ENCODE data around the gene TLCD3B. TPM values are rescaled to one million over a fixed set of nuclear protein-coding genes. Genes with fewer than 3 reads are reported as not detected.
A peak's percentile ranks its signal among the peaks of the same experiment; 100 is the strongest.
"Not testable (repeated sequence)": the region's sequence is repeated elsewhere in the genome, so short reads cannot be mapped to it uniquely, and the experiment has no call there.

TLCD3B gene
- total and polyA plus RNA-seq, 4 donors: 0.03 to 0.43 TPM; not detected in 2

DNA sequence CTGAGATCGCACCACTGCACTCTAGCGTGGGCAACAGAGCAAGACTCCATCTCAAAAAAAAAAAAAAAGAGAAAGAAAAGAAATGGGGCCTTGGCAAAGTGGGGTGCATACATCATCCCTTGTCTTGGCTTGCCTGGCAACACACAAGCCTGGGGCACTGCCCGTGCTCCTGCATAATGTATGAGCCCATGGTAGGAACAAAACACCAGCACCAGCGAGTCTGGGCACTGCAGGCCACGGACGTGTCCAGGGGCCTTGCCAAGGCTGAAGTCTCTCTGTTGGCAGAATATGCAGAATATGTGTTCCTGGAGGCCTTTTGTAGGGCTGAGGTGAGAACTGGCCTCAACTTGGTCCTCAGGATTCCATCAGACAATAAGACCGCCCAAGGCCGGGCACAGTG, 18.8 kb upstream of the TLCD3B start:
- Histone ChIP-seq H3K36me3 (ENCODE audit: control insufficient read depth in 4 of 4, insufficient read depth in 4 of 4, low read length in 4 of 4) (no peaks in the 10 kb centered on the region), H3K9ac (ENCODE audit: insufficient read depth in 1 of 2, low read length in 2 of 2) (no peak overlapping the region), H3K27ac (ENCODE audit: low read depth in 1 of 2, low read length in 1 of 2) (no peak overlapping the region), H3K4me3 (no peak overlapping the region), H3K27me3 (ENCODE audit: control insufficient read depth in 3 of 3, insufficient read depth in 3 of 3, low read length in 2 of 3) (no peaks in the 10 kb centered on the region), H3K9me3 (ENCODE audit: control insufficient read depth in 4 of 4, insufficient read depth in 3 of 4, low read length in 3 of 4) (no peaks in the 10 kb centered on the region), H3K4me1 (ENCODE audit: control insufficient read depth in 5 of 5, insufficient read depth in 5 of 5, low read length in 5 of 5) (peaks cover 0 to 11% (median 3%) of the 10 kb centered on the region in 5 donors)
- WGBS, 2 donors: 91 to 96% methylated on average over 8 of the region's 8 CpGs
- no peak for ATAC-seq (ENCODE audit: insufficient read depth, low FRiP score)
- DNase-seq: no peak
- TF ChIP-seq CTCF (IDR thresholded peaks at IDR 0.05; ENCODE audit: control extremely low read depth, extremely low read depth): no peak

GRCh38 chr16:30046588-30046987, 15.5 kb upstream of the TLCD3B start:
- H3K9me3 ChIP-seq (ENCODE audit: control insufficient read depth in 4 of 4, insufficient read depth in 3 of 4, low read length in 3 of 4): no peaks in the 10 kb centered on the region
- ATAC-seq (ENCODE audit: insufficient read depth, low FRiP score) (no peak), DNase-seq (no peak)
- no peak overlapping the region for H3K4me3 ChIP-seq
- H3K9ac ChIP-seq (ENCODE audit: insufficient read depth in 1 of 2, low read length in 2 of 2): no peak overlapping the region
- TF ChIP-seq CTCF (IDR thresholded peaks at IDR 0.05; ENCODE audit: control extremely low read depth, extremely low read depth): no peak
- H3K27me3 ChIP-seq (ENCODE audit: control insufficient read depth in 3 of 3, insufficient read depth in 3 of 3, low read length in 2 of 3): peaks cover 0 to 2% (median 0%) of the 10 kb centered on the region in 3 donors
- no peaks in the 10 kb centered on the region for H3K4me1 ChIP-seq (ENCODE audit: control insufficient read depth in 5 of 5, insufficient read depth in 5 of 5, low read length in 5 of 5)
- H3K36me3 ChIP-seq (ENCODE audit: control insufficient read depth in 4 of 4, insufficient read depth in 4 of 4, low read length in 4 of 4): no peaks in the 10 kb centered on the region
- WGBS, 2 donors: 94% methylated on average over 1 of the region's 1 CpG
- no peak overlapping the region for H3K27ac ChIP-seq (ENCODE audit: low read depth in 1 of 2, low read length in 1 of 2)

DNA sequence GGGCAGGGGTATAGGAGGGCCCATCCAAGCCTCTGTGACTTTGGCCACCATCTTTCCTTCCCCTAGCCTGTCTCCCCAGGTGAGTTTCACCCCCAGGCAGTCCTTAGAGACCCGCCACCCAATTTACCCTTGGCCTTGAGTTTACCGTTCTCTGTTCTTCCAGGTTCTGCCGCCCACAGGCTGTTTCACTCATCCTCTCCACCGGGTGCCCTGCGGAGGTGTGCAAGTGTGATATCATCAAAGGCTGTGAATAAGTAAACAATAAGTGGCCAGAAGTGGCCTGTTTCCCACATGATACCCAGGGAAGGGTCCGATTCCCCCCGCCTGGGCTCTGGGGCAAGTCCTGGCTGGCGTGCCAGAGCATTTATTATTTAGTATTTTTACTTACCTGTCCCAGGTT, 15.1 kb upstream of the TLCD3B start:
- H3K4me3 ChIP-seq: no peak overlapping the region
- no peak overlapping the region for H3K9ac ChIP-seq (ENCODE audit: insufficient read depth in 1 of 2, low read length in 2 of 2)
- H3K27me3 ChIP-seq (ENCODE audit: control insufficient read depth in 3 of 3, insufficient read depth in 3 of 3, low read length in 2 of 3): peaks cover 0 to 2% (median 0%) of the 10 kb centered on the region in 3 donors
- DNase-seq (no peak), ATAC-seq (ENCODE audit: insufficient read depth, low FRiP score) (no peak)
- H3K27ac ChIP-seq (ENCODE audit: low read depth in 1 of 2, low read length in 1 of 2): no peak overlapping the region
- H3K9me3 ChIP-seq (ENCODE audit: control insufficient read depth in 4 of 4, insufficient read depth in 3 of 4, low read length in 3 of 4): no peaks in the 10 kb centered on the region
- WGBS, 2 donors: 63 to 73% methylated on average over 8 of the region's 8 CpGs
- no peaks in the 10 kb centered on the region for H3K4me1 ChIP-seq (ENCODE audit: control insufficient read depth in 5 of 5, insufficient read depth in 5 of 5, low read length in 5 of 5)
- H3K36me3 ChIP-seq (ENCODE audit: control insufficient read depth in 4 of 4, insufficient read depth in 4 of 4, low read length in 4 of 4): no peaks in the 10 kb centered on the region
- TF ChIP-seq CTCF (IDR thresholded peaks at IDR 0.05; ENCODE audit: control extremely low read depth, extremely low read depth): no peak

DNA sequence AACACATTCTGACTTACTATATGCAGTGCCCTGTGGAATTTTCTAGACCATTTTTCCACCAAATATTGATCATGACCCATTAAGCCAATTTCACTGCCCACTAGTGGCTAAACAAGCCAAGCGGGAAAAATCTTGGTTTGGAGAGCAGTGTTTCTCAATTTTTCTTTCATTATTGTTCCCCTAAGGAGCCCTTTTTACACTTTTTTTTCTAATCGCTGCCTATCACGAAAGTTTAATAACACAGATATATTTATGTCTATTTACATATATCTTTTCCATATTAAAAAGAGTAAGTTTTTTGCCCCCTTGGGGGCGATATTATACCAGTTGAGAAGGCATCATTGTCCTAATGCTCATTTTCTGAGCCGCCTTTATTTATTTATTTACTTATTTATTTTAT, 10.8 kb upstream of the TLCD3B start:
- Histone ChIP-seq H3K36me3 (ENCODE audit: control insufficient read depth in 4 of 4, insufficient read depth in 4 of 4, low read length in 4 of 4) (no peaks in the 10 kb centered on the region), H3K4me3 (no peak overlapping the region)
- ATAC-seq (ENCODE audit: insufficient read depth, low FRiP score): no peak

GRCh38 chr16:30040690-30041089, 9.6 kb upstream of the TLCD3B start:
- H3K4me1 ChIP-seq (ENCODE audit: control insufficient read depth in 5 of 5, insufficient read depth in 5 of 5, low read length in 5 of 5); H3K4me3 ChIP-seq; H3K9me3 ChIP-seq (ENCODE audit: control insufficient read depth in 4 of 4, insufficient read depth in 3 of 4, low read length in 3 of 4); DNase-seq; H3K27ac ChIP-seq (ENCODE audit: low read depth in 1 of 2, low read length in 1 of 2); H3K27me3 ChIP-seq (ENCODE audit: control insufficient read depth in 3 of 3, insufficient read depth in 3 of 3, low read length in 2 of 3); ATAC-seq (ENCODE audit: insufficient read depth, low FRiP score); H3K9ac ChIP-seq (ENCODE audit: insufficient read depth in 1 of 2, low read length in 2 of 2); H3K36me3 ChIP-seq (ENCODE audit: control insufficient read depth in 4 of 4, insufficient read depth in 4 of 4, low read length in 4 of 4): not testable (repeated sequence)
- WGBS, 2 donors: 89 to 90% methylated on average over 5 of the region's 5 CpGs

More for the DNA sequence above, 10.8 kb upstream of the TLCD3B start:
- Histone ChIP-seq H3K9me3 (ENCODE audit: control insufficient read depth in 4 of 4, insufficient read depth in 3 of 4, low read length in 3 of 4) (no peaks in the 10 kb centered on the region), H3K27ac (ENCODE audit: low read depth in 1 of 2, low read length in 1 of 2) (no peak overlapping the region), H3K9ac (ENCODE audit: insufficient read depth in 1 of 2, low read length in 2 of 2) (no peak overlapping the region), H3K27me3 (ENCODE audit: control insufficient read depth in 3 of 3, insufficient read depth in 3 of 3, low read length in 2 of 3) (peaks cover 0 to 2% (median 0%) of the 10 kb centered on the region in 3 donors), H3K4me1 (ENCODE audit: control insufficient read depth in 5 of 5, insufficient read depth in 5 of 5, low read length in 5 of 5) (no peaks in the 10 kb centered on the region)
- 23 to 28% methylated on average over 5 of the region's 5 CpGs for WGBS, 2 donors
- no peak for TF ChIP-seq CTCF (IDR thresholded peaks at IDR 0.05; ENCODE audit: control extremely low read depth, extremely low read depth)
- DNase-seq: peak in 2 of 3 donors; percentile 68 to 72

Measured in lung (tissue), 12 donors.